Upper lobe of left lung (tissue), 6 donors: Measurements from ENCODE around the gene VPS37D. TPM values are rescaled to one million over a fixed set of nuclear protein-coding genes. Genes with fewer than 3 reads are reported as not detected.
"Not testable (repeated sequence)": the region's sequence is repeated elsewhere in the genome, so short reads cannot be mapped to it uniquely, and the experiment has no call there.

ENCODE experiments used
- ATAC-seq, 2 donors: fragments of 200-7000 bp; cut with Tn5 transposase; one replicate each; pipeline ENCODE4 v1.9.1; 2022; ENCODE audit warnings: mild to moderate bottlenecking in 2 of 2, moderate library complexity in 2 of 2; ENCODE audit not compliant: low FRiP score in 2 of 2
- DNase-seq, 2 donors: peaks; one replicate each; pipeline ENCODE4 v3.0.0-alpha.2; 2019 to 2020
- H3K27ac ChIP-seq, 4 donors: fragments of 200-600 bp; sonication (generic); one replicate each; pipeline ENCODE4 v1.5.1; 2016 to 2019
- H3K27me3 ChIP-seq, 4 donors: fragments of 200-600 bp; sonication (generic); one replicate each; pipeline ENCODE4 v1.5.1; 2017 to 2019
- H3K36me3 ChIP-seq, 4 donors: fragments of 200-600 bp; sonication (generic); one replicate each; pipeline ENCODE4 v1.5.1; 2016 to 2019
- H3K4me1 ChIP-seq, 4 donors: fragments of 200-600 bp; sonication (generic); one replicate each; pipeline ENCODE4 v1.5.1; 2018 to 2019
- H3K4me3 ChIP-seq, 4 donors: fragments of 200-600 bp; sonication (generic); one replicate each; pipeline ENCODE4 v1.5.1; 2017 to 2019; ENCODE audit warnings: mild to moderate bottlenecking in 2 of 4, moderate library complexity in 1 of 4
- H3K9me3 ChIP-seq, 4 donors: fragments of 200-600 bp; sonication (generic); one replicate each; pipeline ENCODE4 v1.5.1; 2018 to 2019
- EP300 ChIP-seq, 4 donors: sonication (generic); formaldehyde crosslinking; IDR thresholded peaks; one replicate each; pipeline ENCODE4 v1.5.1; 2017; ENCODE audit warnings: antibody characterized with exemption in 4 of 4, control low read depth in 2 of 4
- POLR2A ChIP-seq, 4 donors: fragments of 450-650 bp; IDR thresholded peaks; one replicate each; pipeline ENCODE4 v1.5.1; 2016 to 2017; ENCODE audit warnings: antibody characterized with exemption in 4 of 4, mild to moderate bottlenecking in 2 of 4
- POLR2AphosphoS5 ChIP-seq, 2 donors: sonication (generic); formaldehyde crosslinking; IDR thresholded peaks; one replicate each; pipeline ENCODE4 v1.5.1; 2017; ENCODE audit warnings: antibody characterized with exemption in 2 of 2
- WGBS, 2 donors: methylation state at CpG; one replicate each; pipeline ENCODE4 v1.1.5; 2017 to 2018; 5-methylcytosine and 5-hydroxymethylcytosine counted together
- total RNA-seq, 6 donors: library from RNA; depleted of rRNA in 4 of 6; stranded (reverse); fragments of >200 nt in 4 of 6; gene quantifications; one replicate each; pipeline versions ENCODE4 v1.1.0 to v1.2.1, GENCODE V29; 2016 to 2021
- TF ChIP-seq, protein P1 (sequence below), 6 experiments: fragments of 450-650 bp in 4 of 6; fragments of 200-600 bp in 2 of 6; sonication (generic) in 2 of 6; IDR thresholded peaks; one replicate each; pipeline ENCODE4 v1.5.1; 2016 to 2019; ENCODE audit warnings: antibody characterized with exemption in 6 of 6
- donor health status: DM: no; HTN: no; CAD: no; lungs with moderate emphysema.
- donor health status: DM: no; HTN: yes; CAD: no; lungs with severe emphysema.

VPS37D gene
- total RNA-seq, 6 donors from 2014 or later, result 1.0 to 4.3 (median 1.5) TPM

DNA sequence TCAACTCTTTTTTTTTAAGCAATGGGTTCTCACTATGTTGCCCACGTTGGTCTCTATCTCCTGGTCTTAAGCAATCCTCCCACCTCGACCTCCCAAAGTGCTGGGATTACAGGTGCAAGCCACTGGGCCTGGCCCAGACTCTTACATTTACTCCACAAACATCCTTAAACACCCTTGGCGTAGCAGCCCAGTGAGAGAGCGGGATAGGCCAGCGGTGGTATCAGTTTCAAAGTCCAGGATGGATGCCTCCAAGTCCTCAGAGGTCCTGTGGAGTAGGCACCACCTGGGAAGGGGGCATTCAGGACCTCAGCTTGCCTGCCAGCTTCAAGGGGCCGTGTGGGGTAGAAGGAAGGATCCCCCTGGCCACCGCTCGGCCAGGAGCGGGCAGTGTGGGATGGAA, 18.1 kb upstream of the VPS37D start:
- TF ChIP-seq POLR2AphosphoS5 (IDR thresholded peaks at IDR 0.05) (no peak), POLR2A (IDR thresholded peaks at IDR 0.05) (no peak), EP300 (IDR thresholded peaks at IDR 0.05) (no peak)
- TF ChIP-seq, protein P1, sequence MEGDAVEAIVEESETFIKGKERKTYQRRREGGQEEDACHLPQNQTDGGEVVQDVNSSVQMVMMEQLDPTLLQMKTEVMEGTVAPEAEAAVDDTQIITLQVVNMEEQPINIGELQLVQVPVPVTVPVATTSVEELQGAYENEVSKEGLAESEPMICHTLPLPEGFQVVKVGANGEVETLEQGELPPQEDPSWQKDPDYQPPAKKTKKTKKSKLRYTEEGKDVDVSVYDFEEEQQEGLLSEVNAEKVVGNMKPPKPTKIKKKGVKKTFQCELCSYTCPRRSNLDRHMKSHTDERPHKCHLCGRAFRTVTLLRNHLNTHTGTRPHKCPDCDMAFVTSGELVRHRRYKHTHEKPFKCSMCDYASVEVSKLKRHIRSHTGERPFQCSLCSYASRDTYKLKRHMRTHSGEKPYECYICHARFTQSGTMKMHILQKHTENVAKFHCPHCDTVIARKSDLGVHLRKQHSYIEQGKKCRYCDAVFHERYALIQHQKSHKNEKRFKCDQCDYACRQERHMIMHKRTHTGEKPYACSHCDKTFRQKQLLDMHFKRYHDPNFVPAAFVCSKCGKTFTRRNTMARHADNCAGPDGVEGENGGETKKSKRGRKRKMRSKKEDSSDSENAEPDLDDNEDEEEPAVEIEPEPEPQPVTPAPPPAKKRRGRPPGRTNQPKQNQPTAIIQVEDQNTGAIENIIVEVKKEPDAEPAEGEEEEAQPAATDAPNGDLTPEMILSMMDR (IDR thresholded peaks at IDR 0.05), result no peak
- Histone ChIP-seq H3K27me3 (peaks cover 0 to 13% (median 6%) of the 10 kb centered on the region in 4 donors), H3K27ac (no peak overlapping the region), H3K4me3 (no peak overlapping the region), H3K4me1 (peaks cover 6 to 9% (median 7%) of the 10 kb centered on the region in 4 donors), H3K36me3 (no peaks in the 10 kb centered on the region), H3K9me3 (no peaks in the 10 kb centered on the region)
- DNase-seq (no peak), ATAC-seq (no peak)
- WGBS, 2 donors, result 30 to 48% methylated on average over 6 to 9 of the region's 9 CpGs

DNA sequence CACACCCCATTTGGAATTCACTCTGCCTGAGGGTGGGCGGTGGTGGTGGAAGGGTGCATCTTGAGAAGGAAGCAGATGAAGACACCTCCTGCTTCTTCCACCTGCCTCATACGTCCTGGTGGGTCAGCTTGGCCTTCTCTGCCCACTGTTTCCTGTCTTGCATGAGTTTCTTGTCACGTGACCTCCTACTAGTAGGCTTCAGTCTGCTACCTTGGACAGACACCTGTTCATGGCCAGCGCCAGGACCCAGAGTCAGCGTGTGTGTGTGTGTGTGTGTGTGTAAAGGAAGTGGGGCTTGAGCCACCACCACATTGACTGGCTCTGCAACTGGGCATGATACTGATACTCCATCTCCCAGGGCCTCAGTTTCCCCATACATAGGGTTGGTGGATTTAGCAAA, 17.1 kb upstream of the VPS37D start:
- H3K4me1 ChIP-seq, result peaks cover 6 to 9% (median 7%) of the 10 kb centered on the region in 4 donors
- H3K9me3 ChIP-seq, result no peaks in the 10 kb centered on the region
- WGBS, 2 donors, result 54 to 68% methylated on average over 4 to 5 of the region's 5 CpGs
- peaks cover 0 to 13% (median 6%) of the 10 kb centered on the region in 4 donors for H3K27me3 ChIP-seq
- H3K36me3 ChIP-seq, result no peaks in the 10 kb centered on the region
- no peak overlapping the region for H3K27ac ChIP-seq
- ATAC-seq (no peak), DNase-seq (no peak)
- H3K4me3 ChIP-seq, result no peak overlapping the region
- TF ChIP-seq POLR2AphosphoS5 (IDR thresholded peaks at IDR 0.05) (no peak), EP300 (IDR thresholded peaks at IDR 0.05) (no peak), POLR2A (IDR thresholded peaks at IDR 0.05) (no peak)
- TF ChIP-seq, protein P1 (IDR thresholded peaks at IDR 0.05), result no peak

DNA sequence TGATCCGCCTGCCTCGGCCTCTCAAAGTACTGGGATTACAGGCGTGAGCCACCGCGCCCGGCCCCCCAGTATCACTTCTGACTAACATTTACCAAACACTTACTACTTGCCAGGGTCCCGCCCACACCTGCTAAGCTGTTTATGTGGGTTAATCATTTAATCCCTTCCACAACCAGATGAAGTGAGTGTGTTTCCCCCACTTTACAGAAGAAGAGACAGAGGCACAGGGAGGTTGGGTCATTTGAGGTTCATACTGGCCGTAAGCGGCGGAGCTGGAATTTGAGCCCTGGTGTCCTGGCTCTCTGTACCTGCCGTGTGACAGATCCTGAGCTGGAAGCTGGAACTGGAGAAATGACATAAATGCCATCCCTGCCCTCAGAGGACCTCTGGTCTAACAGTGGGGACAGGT, 15.1 kb upstream of the VPS37D start:
- ATAC-seq (no peak), DNase-seq (no peak)
- H3K36me3 ChIP-seq, result no peaks in the 10 kb centered on the region
- H3K27ac ChIP-seq, result no peak overlapping the region
- TF ChIP-seq EP300 (IDR thresholded peaks at IDR 0.05) (no peak), POLR2AphosphoS5 (IDR thresholded peaks at IDR 0.05) (no peak), POLR2A (IDR thresholded peaks at IDR 0.05) (no peak)
- TF ChIP-seq, protein P1 (IDR thresholded peaks at IDR 0.05), result no peak
- peaks cover 0 to 7% (median 3%) of the 10 kb centered on the region in 4 donors for H3K27me3 ChIP-seq
- no peak overlapping the region for H3K4me3 ChIP-seq
- H3K9me3 ChIP-seq, result no peaks in the 10 kb centered on the region
- WGBS, 2 donors, result 64 to 73% methylated on average over 10 to 11 of the region's 11 CpGs
- peaks cover 6 to 8% (median 7%) of the 10 kb centered on the region in 4 donors for H3K4me1 ChIP-seq

DNA sequence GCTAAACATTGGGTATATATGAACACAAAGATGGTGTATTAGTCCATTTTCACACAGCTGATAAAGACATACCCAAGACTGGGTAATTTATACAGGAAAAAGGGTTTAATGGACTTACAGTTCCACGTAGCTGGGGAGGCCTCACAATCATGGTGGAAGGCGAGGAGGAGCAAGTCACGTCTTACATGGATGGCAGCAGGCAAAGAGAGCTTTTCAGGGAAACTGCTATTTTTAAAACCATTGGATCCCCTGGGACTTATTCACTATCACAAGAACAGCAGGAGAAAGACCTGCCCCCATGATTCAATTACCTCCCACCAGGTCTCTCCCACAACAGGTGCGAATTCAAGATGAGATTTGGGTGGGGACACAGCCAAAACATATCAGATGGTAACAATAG, 12.3 kb upstream of the VPS37D start:
- not testable (repeated sequence) for ATAC-seq, H3K27ac ChIP-seq, H3K27me3 ChIP-seq, H3K4me1 ChIP-seq, H3K4me3 ChIP-seq, H3K36me3 ChIP-seq, H3K9me3 ChIP-seq, DNase-seq
- 84 to 88% methylated on average over 4 of the region's 4 CpGs for WGBS, 2 donors

DNA sequence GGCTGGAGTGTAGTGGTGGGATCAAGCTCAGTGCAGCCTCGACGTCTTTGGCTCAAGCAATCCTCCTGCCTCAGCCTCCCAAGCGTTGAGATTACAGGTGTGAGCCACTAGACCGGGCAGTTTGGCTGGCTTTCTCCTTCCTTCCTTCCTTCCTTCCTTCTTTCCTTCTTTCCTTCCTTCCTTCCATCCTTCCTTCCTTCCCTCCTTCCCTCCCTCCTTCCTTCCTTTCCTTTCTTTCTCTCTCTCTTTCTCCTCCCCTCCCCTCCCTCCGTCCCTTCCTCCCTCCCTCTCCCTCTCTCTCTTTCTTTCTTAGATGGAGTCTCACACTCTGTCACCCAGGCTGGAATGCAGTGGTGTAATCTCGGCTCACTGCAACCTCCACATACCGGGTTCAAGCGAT, 7.6 kb upstream of the VPS37D start:
- H3K4me1 ChIP-seq, result no peaks in the 10 kb centered on the region
- H3K36me3 ChIP-seq, result no peaks in the 10 kb centered on the region
- H3K4me3 ChIP-seq, result no peak overlapping the region
- ATAC-seq (no peak), DNase-seq (no peak)
- no peaks in the 10 kb centered on the region for H3K9me3 ChIP-seq
- no peaks in the 10 kb centered on the region for H3K27me3 ChIP-seq
- 54 to 61% methylated on average over 8 of the region's 8 CpGs for WGBS, 2 donors
- H3K27ac ChIP-seq, result no peak overlapping the region
- TF ChIP-seq, protein P1 (IDR thresholded peaks at IDR 0.05), result no peak
- TF ChIP-seq POLR2AphosphoS5 (IDR thresholded peaks at IDR 0.05) (no peak), EP300 (IDR thresholded peaks at IDR 0.05) (no peak), POLR2A (IDR thresholded peaks at IDR 0.05) (no peak)

DNA sequence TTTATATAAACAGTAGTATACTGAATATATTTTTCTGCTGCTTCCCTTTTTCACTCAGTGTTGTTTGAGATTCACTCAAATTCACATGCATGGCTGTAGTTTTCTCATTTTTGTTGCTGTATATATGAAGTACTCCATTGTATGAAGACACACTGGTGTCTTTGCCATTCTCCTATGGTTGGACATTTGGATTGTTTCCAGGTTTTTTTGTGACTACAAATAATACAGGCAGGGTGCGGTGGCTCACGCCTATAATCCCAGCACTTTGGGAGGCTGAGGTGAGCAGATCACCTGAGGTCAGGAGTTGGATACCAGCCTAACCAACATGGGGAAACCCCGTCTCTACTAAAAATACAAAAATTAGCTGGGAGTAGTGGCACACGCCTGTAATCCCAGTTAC, 7.0 kb upstream of the VPS37D start:
- not testable (repeated sequence) for H3K4me3 ChIP-seq, H3K36me3 ChIP-seq, ATAC-seq, H3K27ac ChIP-seq, H3K4me1 ChIP-seq, DNase-seq, H3K9me3 ChIP-seq, H3K27me3 ChIP-seq
- WGBS, 2 donors, result 55 to 76% methylated on average over 4 of the region's 4 CpGs
